ENCODE data around the gene EFNB2.
A peak's percentile ranks its signal among the peaks of the same experiment; 100 is the strongest.

The EFNB2 gene, protein sequence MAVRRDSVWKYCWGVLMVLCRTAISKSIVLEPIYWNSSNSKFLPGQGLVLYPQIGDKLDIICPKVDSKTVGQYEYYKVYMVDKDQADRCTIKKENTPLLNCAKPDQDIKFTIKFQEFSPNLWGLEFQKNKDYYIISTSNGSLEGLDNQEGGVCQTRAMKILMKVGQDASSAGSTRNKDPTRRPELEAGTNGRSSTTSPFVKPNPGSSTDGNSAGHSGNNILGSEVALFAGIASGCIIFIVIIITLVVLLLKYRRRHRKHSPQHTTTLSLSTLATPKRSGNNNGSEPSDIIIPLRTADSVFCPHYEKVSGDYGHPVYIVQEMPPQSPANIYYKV

DNA sequence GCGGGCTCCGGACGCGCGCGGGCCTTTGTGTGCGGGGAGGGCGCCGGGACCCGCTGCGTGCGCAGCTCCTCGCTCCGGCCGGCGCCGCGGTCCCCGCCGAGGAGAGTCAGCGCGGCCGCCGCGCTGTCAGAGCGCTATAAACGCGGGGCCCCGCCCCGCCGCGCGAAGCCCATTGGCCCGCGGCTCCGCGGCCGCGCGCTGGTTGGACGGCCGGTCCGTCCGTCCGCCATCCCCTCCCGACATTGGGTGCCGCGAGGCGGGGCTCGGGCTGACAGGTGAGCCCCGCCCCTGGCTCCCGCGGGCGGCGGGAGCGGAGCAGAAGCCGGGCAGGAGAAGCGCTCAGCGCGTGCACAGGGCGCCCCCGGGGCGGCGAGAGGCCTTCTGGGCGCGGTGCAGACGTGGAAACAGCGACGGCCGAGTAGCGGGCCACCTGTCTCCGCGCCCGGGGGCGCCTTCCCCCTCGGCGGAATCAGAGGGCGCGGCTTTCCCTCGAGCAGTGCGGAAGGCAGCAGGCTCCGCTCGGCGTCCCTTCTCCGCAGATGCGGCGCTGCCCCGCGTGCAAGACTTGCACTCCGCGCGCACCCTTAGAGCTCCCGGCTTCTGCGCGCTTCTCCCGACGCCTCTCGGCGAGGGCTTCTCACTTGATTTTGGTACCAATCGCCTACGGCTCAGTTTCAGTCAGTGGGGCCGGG is at the start of gene EFNB2:
Gene EFNB2 (minus strand): TSS at position 111 of the 692 bp plus-strand sequence. CDS start 698 bp downstream, outside the sequence.
- peak; percentile 97 for DNase-seq

DNA sequence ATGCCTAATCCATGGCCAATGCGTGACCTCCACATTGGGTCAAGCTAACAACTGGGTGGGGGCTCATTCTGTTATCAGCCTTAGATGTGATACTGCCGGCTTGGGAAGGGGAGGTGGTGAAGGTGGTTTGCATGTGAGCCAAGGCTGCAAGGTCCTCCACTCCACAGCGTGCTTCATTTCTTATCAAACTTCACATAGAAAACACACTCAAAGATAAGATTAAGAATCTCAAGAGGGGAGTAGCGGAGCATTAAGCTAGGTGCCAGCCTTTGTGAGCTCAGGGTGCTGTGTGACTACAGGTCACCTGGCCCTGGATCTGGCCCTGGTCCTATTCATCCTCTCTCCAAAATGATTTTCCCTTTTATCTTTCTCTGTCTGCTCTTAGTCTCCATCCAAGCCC is 45.8 kb upstream of the EFNB2 start:
- DNase-seq: no peak

DNA sequence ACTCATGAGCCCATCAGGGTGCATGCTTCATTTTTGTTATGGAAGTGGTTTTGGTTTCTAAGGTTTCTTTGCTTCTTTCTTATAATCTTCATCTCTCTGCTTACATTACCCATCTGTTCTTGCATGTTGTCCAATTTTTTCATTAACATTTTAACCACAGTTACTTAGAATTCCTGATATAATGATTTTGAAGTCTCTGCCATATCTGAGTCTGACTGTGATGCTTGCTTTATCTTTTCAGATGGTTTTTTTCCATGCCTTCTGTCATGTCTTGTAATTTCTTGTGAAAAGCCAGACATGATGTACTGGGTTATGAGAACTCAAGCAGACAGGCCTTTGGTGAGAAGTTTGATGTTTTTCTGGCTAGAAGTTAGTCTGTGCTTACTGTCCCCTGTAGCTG is 40.4 kb upstream of the EFNB2 start:
- no peak for DNase-seq

DNA sequence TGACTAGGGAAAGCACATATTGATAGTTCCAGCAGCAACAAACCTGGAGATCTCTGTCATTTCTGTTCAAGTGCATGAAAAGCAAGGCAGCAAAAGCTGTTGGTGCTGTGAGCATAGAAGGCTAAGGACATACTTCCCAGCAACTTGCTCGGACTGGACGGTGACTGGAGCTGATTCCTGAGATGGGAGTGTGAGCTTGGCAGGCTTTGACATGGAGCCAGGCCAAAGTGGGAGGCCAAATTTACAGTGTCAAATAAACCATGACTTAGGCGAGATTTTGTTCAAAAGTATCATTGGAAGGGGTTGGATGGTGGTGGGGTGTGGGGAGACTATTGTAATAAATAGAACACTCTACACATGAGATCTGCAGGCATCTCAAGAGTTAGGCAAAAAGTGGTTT is 38.4 kb upstream of the EFNB2 start:
- no peak for DNase-seq

DNA sequence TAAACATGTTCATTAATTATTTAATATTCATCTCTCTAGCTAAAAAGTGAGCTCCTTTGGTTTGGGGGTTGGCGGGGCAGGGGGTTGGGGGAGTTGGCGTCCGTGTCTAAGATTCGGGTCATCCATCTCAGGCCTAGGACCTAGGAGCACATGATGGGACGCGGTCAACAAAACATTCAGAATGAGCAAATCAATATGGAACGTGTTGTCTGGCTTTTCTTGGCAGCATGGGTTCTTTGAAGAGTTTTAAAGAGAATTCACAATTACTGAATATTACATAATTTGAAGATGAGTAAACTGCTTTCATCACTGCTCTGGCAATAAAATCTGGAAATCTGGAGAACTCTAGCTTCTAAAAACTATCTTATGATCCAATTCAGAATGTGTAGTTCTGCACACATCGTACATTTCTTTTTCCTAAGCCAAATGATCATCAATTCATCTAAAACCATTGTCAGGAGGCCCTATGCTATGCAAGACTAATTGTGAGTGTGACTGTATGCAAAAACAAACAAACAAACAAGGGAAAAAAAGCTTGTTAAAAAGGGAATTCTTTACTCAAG is 37.9 kb upstream of the EFNB2 start:
- DNase-seq: no peak

DNA sequence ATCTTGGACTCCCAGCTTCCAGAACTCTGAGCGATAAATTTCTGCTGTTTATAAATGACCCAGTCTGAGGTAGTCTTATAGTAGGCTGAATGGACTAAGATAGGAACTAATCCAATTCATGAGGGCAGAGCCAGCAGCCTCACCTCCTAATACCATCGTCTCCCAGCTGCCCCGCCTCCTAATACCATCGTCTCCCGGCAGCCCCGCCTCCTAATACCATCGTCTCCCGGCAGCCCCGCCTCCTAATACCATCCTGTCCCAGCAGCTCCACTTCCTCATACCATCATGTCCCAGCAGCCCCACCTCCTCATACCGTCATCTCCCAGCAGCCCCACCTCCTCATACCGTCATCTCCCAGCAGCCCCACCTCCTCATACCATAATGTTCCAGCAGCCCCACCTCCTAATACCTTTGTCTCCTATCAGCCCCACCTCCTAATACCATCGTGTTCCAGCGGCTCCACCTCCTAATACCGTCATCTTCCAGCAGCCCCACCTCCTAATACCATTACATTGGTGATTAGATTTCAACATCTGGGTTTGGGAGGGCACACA is 34.9 kb upstream of the EFNB2 start:
- no peak for DNase-seq

DNA sequence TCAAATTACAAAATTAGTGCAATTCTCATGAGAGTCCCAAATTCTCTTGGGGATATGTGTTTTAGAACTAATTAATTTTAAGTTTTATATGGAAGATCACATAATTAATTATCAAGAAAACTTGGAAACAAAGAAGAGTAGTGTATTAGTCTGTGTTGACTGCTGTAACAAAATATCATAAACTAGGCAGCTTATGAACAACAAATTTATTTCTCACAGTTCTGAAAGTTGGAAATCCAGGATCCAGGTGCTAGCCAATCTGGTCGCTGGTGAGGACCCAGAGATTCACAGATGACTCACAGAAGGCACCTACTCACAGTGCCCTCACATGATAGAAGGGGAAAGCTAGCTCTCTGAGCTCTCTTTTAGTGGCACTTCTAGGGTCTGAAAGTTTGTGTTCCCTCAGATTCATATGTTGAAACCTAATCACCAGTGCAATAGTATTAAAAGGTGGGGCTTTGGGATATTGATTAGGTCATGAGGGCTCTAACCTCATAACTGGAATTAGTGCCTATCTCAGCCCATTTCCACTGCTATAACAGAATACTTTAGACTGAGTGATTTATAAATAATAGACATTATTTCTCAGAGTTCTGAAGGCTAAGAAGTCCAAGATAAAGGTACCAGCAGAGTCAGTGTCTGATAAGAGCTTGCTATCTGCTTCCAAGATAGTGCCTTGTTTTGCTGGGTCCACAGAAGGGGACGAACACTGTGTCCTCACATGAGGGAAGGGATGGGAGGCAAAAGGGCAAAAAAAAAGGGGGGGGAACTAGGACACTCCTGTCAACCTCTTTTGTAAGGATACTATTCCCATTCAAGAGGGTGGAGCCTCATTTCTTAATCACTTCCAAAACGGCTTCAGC is 34.0 kb upstream of the EFNB2 start:
- DNase-seq: no peak

DNA sequence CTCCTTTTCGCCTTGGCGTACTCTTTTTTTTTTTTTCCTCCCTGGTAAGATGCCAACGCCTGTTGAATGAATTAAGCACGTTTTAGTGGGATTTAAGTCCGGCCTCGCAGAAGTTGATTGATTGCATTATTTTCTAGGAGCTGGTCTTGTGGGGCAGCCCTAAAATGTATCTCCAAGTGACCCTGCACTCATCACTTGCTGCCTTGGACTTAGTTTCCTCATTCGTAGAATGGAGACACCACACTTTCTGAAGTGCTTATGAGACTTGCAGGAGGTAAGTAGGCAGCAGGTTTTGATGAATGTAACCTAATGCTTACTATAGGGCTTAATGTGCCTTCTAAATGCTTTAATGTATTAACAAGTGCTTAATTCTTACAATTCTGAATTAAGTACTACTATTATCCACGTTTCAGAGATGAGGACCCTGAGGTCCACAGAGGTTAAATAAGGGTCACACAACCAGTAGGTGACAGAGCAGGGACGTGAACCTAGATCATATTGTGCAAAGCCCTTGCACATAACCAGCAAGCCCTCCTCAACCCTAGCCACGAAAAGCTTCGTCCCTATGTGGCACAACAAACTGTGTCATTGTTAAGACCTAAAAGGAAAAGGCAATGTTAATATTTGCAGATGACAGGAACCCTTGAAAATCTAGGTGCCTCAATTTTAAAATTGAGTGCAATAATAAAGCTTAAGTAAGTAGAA is 33.0 kb upstream of the EFNB2 start:
- no peak for DNase-seq

DNA sequence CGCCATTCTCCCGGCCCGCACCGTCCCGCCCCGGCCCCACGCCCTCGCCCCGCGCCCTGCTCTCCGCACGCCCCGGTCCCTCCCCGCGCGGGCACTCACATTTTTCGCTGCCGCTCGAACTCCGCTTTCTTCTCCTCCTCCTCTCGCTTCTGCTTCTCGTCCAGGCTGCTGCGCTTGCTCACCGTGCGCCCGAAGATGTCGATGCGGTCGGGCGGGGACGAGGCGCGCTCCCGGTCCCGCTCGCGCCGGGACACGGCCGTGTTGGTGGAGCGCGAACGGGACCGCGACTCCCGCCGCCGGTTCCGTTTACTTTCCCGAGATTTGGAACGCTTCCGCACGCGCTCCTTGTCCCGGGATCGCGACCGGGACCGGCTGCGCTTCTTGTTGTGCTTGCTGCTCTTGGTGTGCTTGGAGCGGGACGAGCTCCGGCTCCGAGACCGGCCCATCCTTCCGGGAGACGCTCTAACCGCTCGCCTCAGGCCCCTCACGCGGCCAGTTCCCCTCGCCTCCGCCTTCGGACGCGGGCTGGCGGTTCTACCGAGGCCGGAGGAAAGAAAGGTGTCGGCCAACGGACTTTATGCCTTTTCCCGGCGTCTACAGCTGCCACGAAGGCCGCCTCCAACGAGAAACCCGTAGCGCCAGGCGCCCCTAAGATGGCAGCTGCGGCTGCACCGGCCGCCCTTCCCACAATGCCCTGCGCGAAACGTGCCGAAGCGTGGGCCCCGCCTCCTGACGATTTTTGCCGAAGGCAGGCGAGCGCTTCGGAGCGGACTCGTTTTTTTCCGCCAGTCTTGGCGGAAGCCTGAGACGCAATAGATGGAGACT is 32.2 kb upstream of the EFNB2 start, which contains the start of gene ARGLU1:
Gene ARGLU1 (minus strand): TSS at position 664 of the 825 bp plus-strand sequence. CDS start 218 bp downstream, at position 446.
- peak; percentile 96 for DNase-seq

DNA sequence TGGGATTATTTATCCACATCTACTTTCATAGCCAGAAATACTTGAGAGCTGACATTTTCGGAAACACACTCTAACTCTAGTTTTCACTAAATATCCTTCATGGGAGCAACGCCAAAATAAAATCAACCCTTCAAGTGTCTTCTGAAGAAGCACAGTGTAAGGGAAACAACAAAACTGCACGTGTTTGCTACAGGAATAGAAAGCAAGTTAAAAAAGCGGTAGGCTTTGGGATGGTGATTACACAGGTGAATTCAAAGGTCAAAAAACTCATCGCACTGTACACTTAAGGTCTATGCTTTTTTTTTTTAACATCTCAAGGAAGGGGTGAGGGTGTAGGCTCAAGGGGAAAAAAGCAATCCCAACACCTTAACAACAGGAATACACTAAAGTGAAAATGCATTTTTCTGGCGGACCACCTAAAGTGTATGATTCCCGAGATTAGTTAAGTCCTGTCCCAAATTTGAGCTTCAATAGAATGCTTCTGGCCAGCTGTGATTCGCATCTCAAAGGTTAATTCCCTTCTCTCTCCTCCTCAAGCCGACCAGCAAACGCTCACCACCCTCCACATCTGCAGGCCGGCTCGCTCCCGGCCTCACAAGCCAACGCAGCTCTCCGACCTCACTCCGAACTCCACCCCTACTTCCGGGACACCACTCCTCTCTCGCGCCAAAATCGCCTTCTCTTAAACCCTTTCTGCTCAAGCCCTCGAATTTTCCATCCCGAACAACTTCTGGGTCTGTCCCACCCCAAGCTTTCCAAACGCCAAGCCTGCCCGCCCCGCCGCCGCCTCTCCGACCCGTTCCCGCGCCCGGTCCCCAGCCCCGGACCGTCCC is 31.4 kb upstream of the EFNB2 start:
- DNase-seq: peak; percentile 43

DNA sequence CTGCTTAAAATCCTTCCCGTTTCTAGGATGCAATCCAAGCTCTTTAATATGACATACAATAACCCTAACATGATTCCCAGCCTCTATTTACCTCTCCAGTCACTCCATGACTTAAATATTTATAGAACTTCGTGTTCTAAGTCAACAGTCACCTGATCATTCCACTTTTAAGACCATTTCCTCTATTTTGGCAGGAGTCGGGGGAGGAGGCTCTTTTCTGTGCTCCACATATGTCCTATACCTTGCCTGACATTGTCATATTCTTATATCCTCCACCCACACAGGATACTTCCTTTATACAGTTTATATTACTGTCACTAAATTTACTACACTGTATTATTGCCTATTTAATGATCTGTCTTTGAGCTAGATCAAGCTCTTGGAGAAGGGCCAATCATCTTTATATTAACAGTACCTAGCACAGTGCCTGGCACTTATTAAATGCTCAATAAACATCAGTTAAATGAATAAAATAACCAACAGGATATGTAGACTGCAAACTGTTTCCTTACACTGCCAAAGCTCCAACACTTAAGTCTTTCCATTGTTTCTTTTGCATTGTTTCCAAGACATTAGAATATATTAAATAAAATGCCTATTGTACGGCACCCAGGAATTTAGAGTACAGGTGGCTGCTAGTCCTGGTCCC is 29.8 kb upstream of the EFNB2 start:
- no peak for DNase-seq

DNA sequence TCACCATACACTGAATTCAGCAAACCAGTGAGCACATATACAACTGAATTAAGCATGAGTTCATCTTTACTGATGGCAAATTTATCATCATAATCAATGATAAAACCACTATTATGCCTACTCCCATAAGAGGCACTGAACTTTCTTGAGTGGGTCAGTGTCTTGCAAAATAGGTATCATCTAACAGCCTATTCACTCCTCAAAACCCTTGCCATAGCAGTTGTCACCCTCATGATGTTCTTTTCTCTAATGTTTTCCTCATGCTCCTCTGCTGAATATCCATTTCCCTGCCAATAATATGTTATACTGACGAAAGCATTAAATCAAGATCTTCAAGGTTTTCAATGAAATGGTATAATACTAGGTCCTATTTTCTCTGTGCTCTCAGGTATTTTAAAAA is 26.8 kb upstream of the EFNB2 start:
- DNase-seq: no peak

DNA sequence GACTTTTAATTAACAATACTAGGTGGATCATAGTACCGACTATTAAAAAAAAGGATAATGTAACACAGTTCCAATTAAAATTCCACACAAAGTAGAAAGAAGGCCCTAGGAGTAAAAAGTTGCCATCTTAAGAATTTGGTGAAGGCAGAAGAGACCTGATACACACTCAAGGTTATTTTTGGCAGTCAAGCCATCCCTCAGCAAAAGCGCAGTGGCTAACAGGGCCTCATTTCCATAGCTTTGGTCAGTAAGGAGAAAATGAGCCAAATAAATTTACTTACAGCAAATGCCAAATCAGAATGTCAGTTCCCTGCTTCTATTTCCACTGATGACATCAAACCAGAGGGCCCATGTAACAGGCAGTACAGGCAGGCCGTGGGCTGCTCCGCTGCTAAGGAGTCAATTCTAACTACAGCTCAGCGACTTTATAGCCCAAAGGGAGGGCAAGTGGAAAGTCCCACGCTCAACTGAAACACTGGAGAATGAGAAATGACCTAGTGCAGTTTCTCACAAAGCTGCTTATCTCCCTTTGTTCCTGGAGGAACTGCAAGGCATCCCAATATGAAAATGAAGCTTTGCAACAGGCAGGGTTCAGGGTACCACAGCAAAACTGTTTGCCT is 26.2 kb upstream of the EFNB2 start:
- no peak for DNase-seq

DNA sequence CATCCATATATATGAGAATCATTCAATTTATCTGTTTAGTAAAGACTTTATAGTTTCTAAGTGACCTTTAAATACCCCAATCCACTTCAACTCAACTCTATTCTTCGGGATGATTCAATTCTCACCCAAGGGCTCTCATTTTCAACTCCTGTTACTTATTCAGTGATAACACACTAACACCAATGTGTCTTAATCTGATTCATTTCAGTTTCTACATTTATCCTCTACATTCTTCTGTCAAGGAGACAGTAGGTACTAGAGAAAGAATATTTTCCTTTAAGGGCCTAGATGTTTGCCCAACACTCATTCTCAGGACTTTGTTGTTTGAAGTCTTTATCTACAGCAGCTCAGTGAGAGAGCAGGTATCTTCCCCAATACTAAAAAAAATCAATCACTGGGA is 25.4 kb upstream of the EFNB2 start:
- no peak for DNase-seq

DNA sequence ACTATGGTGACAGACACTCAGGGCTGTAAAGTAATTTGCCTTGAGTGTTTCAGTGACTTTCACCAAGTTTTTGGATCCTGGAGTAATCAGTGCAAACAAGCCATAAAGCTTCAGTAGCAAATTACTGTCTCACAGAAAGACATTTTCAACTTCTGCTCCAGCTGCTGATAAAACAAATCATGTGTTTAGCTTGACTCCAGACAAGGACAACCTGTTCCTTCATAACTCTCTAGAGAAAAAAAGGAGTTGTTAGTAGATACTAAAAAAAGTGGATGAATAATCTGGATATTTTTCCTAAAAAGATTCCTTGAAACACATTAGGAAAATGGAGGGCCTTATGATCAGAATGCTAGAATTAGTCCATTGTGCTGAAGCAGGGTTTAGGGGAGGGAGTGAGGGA is 23.1 kb upstream of the EFNB2 start:
- no peak for DNase-seq

DNA sequence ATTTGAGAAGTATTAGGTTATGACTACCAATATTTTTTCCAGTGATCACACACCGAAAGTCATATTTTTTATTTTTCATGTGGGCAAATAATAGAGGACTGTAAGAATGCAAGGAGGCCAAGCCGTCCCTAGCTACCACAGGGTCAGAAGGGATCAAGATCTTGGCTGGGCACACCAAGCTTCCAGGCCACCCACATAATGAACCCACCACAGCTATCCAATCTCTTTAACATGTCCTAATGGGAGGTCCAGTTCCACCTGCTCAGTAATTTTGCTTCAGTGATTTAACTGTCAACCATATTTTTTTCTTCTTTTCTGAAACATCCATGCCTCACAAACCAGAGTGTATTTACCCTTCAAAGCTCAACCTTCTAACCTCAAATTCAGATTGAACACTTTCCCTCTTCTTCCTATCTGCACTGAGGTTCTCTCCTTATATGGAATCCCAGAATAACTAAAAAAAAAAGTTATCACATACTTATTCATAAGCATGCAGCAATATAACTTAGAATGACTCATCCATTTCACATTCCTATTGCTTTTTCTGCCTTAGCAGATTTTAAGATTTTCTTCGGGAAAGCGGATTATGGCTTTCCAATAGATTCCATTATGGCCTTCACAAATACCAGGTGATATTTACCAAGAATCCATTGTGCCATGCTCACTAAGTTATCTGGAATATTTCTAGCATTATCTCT is 20.3 kb upstream of the EFNB2 start:
- DNase-seq: no peak

DNA sequence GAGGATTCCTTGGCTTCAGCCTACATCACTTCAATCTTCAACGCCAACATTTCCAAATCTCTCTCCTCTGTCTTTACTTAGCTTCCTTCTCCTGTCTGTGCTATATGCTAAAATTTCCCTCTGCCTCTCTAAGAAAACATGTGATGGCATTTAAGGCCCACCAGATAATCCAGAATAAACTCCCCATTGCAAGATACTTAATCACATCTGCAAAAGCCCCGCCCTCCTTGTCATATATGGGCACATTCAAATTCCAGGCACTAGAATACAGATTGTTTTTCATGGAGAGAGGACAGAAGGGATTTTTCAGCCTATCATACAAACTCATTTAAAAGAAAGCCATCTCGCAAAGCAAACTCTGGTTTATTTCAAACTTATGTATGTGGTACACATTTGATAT is 16.3 kb upstream of the EFNB2 start:
- no peak for DNase-seq

DNA sequence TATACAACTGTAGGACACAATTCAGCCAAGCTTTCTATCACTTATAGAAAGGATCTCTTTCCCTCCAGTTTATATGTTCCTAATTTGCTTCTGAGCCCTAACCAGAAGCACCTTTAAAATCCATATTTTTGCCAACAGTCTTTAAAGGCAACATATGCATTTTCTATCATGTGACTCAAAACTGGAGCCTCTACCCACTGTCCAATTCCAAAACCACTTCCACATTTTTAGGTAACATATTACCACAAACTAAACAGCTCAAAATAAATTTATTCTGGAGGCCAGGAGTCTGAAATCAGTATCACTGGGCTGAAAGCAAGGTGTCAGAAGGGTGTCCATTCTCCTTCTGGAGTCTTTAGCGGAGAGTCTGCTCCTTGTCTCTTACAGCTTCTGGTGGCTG is 15.9 kb upstream of the EFNB2 start:
- no peak for DNase-seq
